Testis (tissue), 2 donors: Measurements from ENCODE around the gene PERM1.

Source experiments
- POLR2A ChIP-seq: fragments of 450-650 bp; IDR thresholded peaks from one replicate; pipeline ENCODE4 v1.6.1; 2017; ENCODE audit warnings: antibody characterized with exemption, mild to moderate bottlenecking, moderate library complexity
- TF ChIP-seq, protein P1 (sequence below), 3 experiments: fragments of 450-650 bp in 2 of 3; fragments of 200-600 bp in 1 of 3; sonication (generic) in 1 of 3; IDR thresholded peaks; one replicate each; pipeline ENCODE4 v1.5.1; 2016 to 2019; ENCODE audit warnings: antibody characterized with exemption in 3 of 3, mild to moderate bottlenecking in 2 of 3, moderate library complexity in 1 of 3

- TF ChIP-seq, protein P1, sequence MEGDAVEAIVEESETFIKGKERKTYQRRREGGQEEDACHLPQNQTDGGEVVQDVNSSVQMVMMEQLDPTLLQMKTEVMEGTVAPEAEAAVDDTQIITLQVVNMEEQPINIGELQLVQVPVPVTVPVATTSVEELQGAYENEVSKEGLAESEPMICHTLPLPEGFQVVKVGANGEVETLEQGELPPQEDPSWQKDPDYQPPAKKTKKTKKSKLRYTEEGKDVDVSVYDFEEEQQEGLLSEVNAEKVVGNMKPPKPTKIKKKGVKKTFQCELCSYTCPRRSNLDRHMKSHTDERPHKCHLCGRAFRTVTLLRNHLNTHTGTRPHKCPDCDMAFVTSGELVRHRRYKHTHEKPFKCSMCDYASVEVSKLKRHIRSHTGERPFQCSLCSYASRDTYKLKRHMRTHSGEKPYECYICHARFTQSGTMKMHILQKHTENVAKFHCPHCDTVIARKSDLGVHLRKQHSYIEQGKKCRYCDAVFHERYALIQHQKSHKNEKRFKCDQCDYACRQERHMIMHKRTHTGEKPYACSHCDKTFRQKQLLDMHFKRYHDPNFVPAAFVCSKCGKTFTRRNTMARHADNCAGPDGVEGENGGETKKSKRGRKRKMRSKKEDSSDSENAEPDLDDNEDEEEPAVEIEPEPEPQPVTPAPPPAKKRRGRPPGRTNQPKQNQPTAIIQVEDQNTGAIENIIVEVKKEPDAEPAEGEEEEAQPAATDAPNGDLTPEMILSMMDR (IDR thresholded peaks at IDR 0.05), result no peak
- no peak for TF ChIP-seq POLR2A
Measured at GRCh38 chr1:979744-980072, 2.2 kb downstream of the PERM1 start.
